K562 (cell line): ENCODE results near the gene RPL3.

Source experiments
- FOXP4 ChIP-seq: sonication (generic); formaldehyde crosslinking; IDR thresholded peaks from 2 replicates; pipeline ENCODE4 v1.8.0; 2022; ENCODE audit warnings: mild to moderate bottlenecking, missing genetic modification reagents, borderline replicate concordance
- HCFC1 ChIP-seq: IDR thresholded peaks from 2 replicates; pipeline ENCODE4 v1.6.1; 2012; ENCODE audit warnings: low read depth, low read length, improper control_type of control experiment
- JUND ChIP-seq, 2 experiments: IDR thresholded peaks; 2 replicates in 1 of 2; 3 replicates in 1 of 2; pipeline ENCODE4 v1.6.1; 2011; ENCODE audit warnings: borderline replicate concordance in 2 of 2, low read depth in 2 of 2, low read length in 2 of 2, improper control_type of control experiment in 1 of 2, missing biosample characterization in 1 of 2, missing genetic modification characterization in 1 of 2, missing genetic modification reagents in 1 of 2
- POLR2A ChIP-seq: fragments of 450-650 bp; conservative IDR thresholded peaks from 2 replicates; pipeline ENCODE4 v1.6.1; 2016
- RNF2 ChIP-seq: sonication (generic); IDR thresholded peaks from 2 replicates; pipeline ENCODE4 v1.6.1; 2016
- SIN3A ChIP-seq, 2 experiments: fragments of 150-350 bp in 1 of 2; IDR thresholded peaks; 2 replicates each; pipeline ENCODE4 v1.6.1; 2011 to 2016; ENCODE audit warnings: borderline replicate concordance in 2 of 2, low read depth in 2 of 2, low read length in 2 of 2, mild to moderate bottlenecking in 2 of 2, moderate library complexity in 2 of 2; ENCODE audit not compliant: control insufficient read depth in 1 of 2
- SMAD3 ChIP-seq: fragments of 450-650 bp; formaldehyde crosslinking; conservative IDR thresholded peaks from 2 replicates; pipeline ENCODE4 v1.4.0; 2020; ENCODE audit warnings: mild to moderate bottlenecking
- SMC3 ChIP-seq: conservative IDR thresholded peaks from 2 replicates; pipeline ENCODE4 v1.6.1; 2011; ENCODE audit warnings: low read depth, low read length, improper control_type of control experiment; ENCODE audit not compliant: insufficient read depth
- TARDBP ChIP-seq: fragments of 450-650 bp; IDR thresholded peaks from 2 replicates; pipeline ENCODE4 v1.6.1; 2016
- ZNF263 ChIP-seq: sonication (generic); formaldehyde crosslinking; IDR thresholded peaks from 2 replicates; pipeline ENCODE4 v1.8.0; 2022; ENCODE audit warnings: mild to moderate bottlenecking, missing genetic modification reagents, borderline replicate concordance
- ZNF354B ChIP-seq: fragments of 250-450 bp; sonication (Bioruptor Pico); IDR thresholded peaks from 2 replicates; pipeline ENCODE4 v1.4.0; 2020

- TF ChIP-seq ZNF263 (no peak), HCFC1 (no peak), SMAD3 (CRISPR knock-in tag) (no peak), SMC3 (no peak), ZNF354B (CRISPR knock-in tag) (no peak), TARDBP (no peak), FOXP4 (CRISPR knock-in tag) (no peak), JUND (IDR thresholded peaks at IDR 0.05; ENCODE audit: borderline replicate concordance, low read depth, low read length) (no peak), JUND (tag; IDR thresholded peaks at IDR 0.05; ENCODE audit: borderline replicate concordance, low read depth, low read length) (no peak), POLR2A (peak; percentile 81), SIN3A (IDR thresholded peaks at IDR 0.05; ENCODE audit: borderline replicate concordance in 2 of 2, control insufficient read depth in 1 of 2, low read depth in 2 of 2, low read length in 2 of 2) (peak in 1 of 2 experiments; percentile 77; a peak in 2 of 4 replicates), RNF2 (no peak)
These were observed 7.6 kb downstream of the RPL3 start for GRCh38 chr22:39311592-39312400.
